K562 (cell line): ENCODE data around the gene ALG1L2. TPM values are rescaled to one million over a fixed set of nuclear protein-coding genes. Genes with fewer than 3 reads are reported as not detected.

Experiments used
- ATAC-seq: fragments of 200-7000 bp; cut with Tn5 transposase; 3 replicates; pipeline ENCODE4 v1.9.1; 2020; ENCODE audit warnings: moderate library complexity
- BruUV-seq: library from RNA; stranded (reverse); fragments of 400-500 nt; replicated peaks from 2 replicates; lab custom pipeline; 2021; lab: Mats Ljungman, UMichigan
- CTCF ChIA-PET: fragments of 300-600 bp; formaldehyde crosslinking; extraction: SDS; loops from one replicate; lab custom pipeline; 2021; ENCODE audit warnings: low intra/inter-chr PET ratio; lab: Yijun Ruan, JAX
- POLR2A ChIA-PET: fragments of 300-600, 350-650 bp; sonication (Branson Sonifier 250); formaldehyde crosslinking; extraction: SDS; loops from one replicate; lab custom pipeline; 2021; ENCODE audit warnings: antibody characterized with exemption, inconsistent platforms; lab: Yijun Ruan, JAX
- DNase-seq, 4 experiments: peaks; one replicate each; pipeline versions ENCODE4 v3.0.0 to v3.0.0-alpha.2; 2011 to 2018; ENCODE audit warnings: low spot score in 3 of 4, mixed read lengths in 3 of 4; ENCODE audit errors: extremely low read depth in 1 of 4
- FAIRE-seq: peaks from 2 replicates; lab custom pipeline; 2011; peaks lifted over from hg19 to GRCh38; lab: Jason Lieb, UNC
- H2AFZ ChIP-seq: 2 replicates; pipeline ENCODE4 v1.6.0; 2011; ENCODE audit warnings: low read depth, low read length, control low read depth, inconsistent platforms
- H3K27ac ChIP-seq: fragments of 200-600 bp; 3 replicates; pipeline ENCODE4 v1.8.0; 2011; ENCODE audit warnings: low read depth, mild to moderate bottlenecking, control low read depth, inconsistent platforms, low read length, moderate library complexity, mixed read lengths; ENCODE audit errors: extremely low read depth
- H3K27me3 ChIP-seq, 2 experiments: fragments of 300-600 bp in 1 of 2; 2 replicates in 1 of 2; 3 replicates in 1 of 2; pipeline versions ENCODE4 v1.6.0 to v1.8.0; 2011; ENCODE audit warnings: inconsistent platforms in 2 of 2, low read length in 2 of 2, mild to moderate bottlenecking in 1 of 2, mixed read lengths in 1 of 2, moderate library complexity in 1 of 2; ENCODE audit not compliant: control insufficient read depth in 2 of 2, insufficient read depth in 2 of 2
- H3K36me3 ChIP-seq: fragments of 300-600 bp; 3 replicates; pipeline ENCODE4 v1.8.0; 2011; ENCODE audit warnings: mild to moderate bottlenecking, low read length, inconsistent platforms; ENCODE audit not compliant: control insufficient read depth, insufficient read depth
- H3K4me1 ChIP-seq, 2 experiments: fragments of 200-600 bp in 1 of 2; replicated peaks in 1 of 2; 2 replicates in 1 of 2; 3 replicates in 1 of 2; pipeline versions ENCODE4 v1.5.1 to v1.8.0; 2011; ENCODE audit warnings: inconsistent platforms in 2 of 2, low read length in 2 of 2, mild to moderate bottlenecking in 1 of 2, mixed read lengths in 1 of 2, moderate library complexity in 1 of 2; ENCODE audit not compliant: control insufficient read depth in 2 of 2, insufficient read depth in 2 of 2
- H3K4me2 ChIP-seq: 2 replicates; pipeline ENCODE4 v1.6.1; 2011; ENCODE audit warnings: low read length, control low read depth, inconsistent platforms, mixed read lengths; ENCODE audit not compliant: insufficient read depth
- H3K4me3 ChIP-seq: fragments of 200-600 bp; sonication (generic), shearing (Covaris generic); 2 replicates; pipeline ENCODE4 v1.5.1; 2016; ENCODE audit warnings: control low read depth, inconsistent platforms
- H3K79me2 ChIP-seq: fragments of 200-600 bp; 3 replicates; pipeline ENCODE4 v1.8.0; 2011; ENCODE audit warnings: low read length, inconsistent platforms; ENCODE audit not compliant: control insufficient read depth, insufficient read depth
- H3K9ac ChIP-seq, 2 experiments: 2 replicates each; pipeline versions ENCODE4 v1.6.0 to v1.6.1; 2011; ENCODE audit warnings: low read depth in 2 of 2, low read length in 2 of 2, control low read depth in 1 of 2, inconsistent platforms in 1 of 2, mild to moderate bottlenecking in 1 of 2, mixed read lengths in 1 of 2; ENCODE audit not compliant: insufficient read depth in 1 of 2
- H3K9me1 ChIP-seq: one replicate; pipeline ENCODE4 v1.6.0; 2011; ENCODE audit warnings: inconsistent platforms, mild to moderate bottlenecking, low read length, moderate library complexity; ENCODE audit not compliant: control insufficient read depth, insufficient read depth
- H3K9me3 ChIP-seq: replicated peaks from 2 replicates; pipeline ENCODE4 v1.5.1; 2011; ENCODE audit warnings: low read depth, low read length, inconsistent platforms; ENCODE audit not compliant: control insufficient read depth, insufficient read depth
- H4K20me1 ChIP-seq: replicated peaks from 2 replicates; pipeline ENCODE4 v1.6.1; 2011; ENCODE audit warnings: low read length, inconsistent platforms, mixed read lengths; ENCODE audit not compliant: control insufficient read depth, insufficient read depth
- CHCHD3 ChIP-seq: fragments of 250-450 bp; sonication (Bioruptor Pico); IDR thresholded peaks from 2 replicates; pipeline ENCODE4 v2.1.2; 2022; ENCODE audit warnings: mild to moderate bottlenecking
- HINFP ChIP-seq: fragments of 450-650 bp; conservative IDR thresholded peaks from 2 replicates; pipeline ENCODE4 v1.6.1; 2016; ENCODE audit warnings: missing genetic modification characterization, low read depth, mild to moderate bottlenecking, control low read depth, missing compliant biosample characterization
- IRF9 ChIP-seq: fragments of 450-650 bp; IDR thresholded peaks from 2 replicates; pipeline ENCODE4 v1.6.1; 2016; ENCODE audit warnings: missing biosample characterization, missing genetic modification characterization
- PYGO2 ChIP-seq: fragments of 450-650 bp; IDR thresholded peaks from 2 replicates; pipeline ENCODE4 v1.6.1; 2016; ENCODE audit warnings: mild to moderate bottlenecking, missing genetic modification characterization, moderate library complexity, missing compliant biosample characterization
- SAFB2 ChIP-seq: fragments of 200-400 bp; formaldehyde crosslinking; IDR thresholded peaks from 2 replicates; pipeline ENCODE4 v1.6.1; 2018; ENCODE audit warnings: borderline replicate concordance, low read length, low read depth, moderate library complexity; ENCODE audit not compliant: severe bottlenecking
- SRF ChIP-seq, 2 experiments: fragments of 250-450, 450-650 bp in 1 of 2; sonication (Bioruptor Pico) in 1 of 2; sonication (generic) in 1 of 2; formaldehyde crosslinking; IDR thresholded peaks; 2 replicates each; pipeline versions ENCODE4 v1.5.0 to v1.5.1; 2020 to 2022; ENCODE audit warnings: mild to moderate bottlenecking in 1 of 2, missing genetic modification reagents in 1 of 2
- TEAD4 ChIP-seq, 2 experiments: sonication (generic) in 1 of 2; formaldehyde crosslinking in 1 of 2; IDR thresholded peaks; 2 replicates each; pipeline versions ENCODE4 v1.6.1 to v1.8.0; 2012 to 2022; ENCODE audit warnings: borderline replicate concordance in 1 of 2, inconsistent platforms in 1 of 2, low read length in 1 of 2, mild to moderate bottlenecking in 1 of 2, missing genetic modification reagents in 1 of 2
- ZNF347 ChIP-seq: fragments of 450-650 bp; formaldehyde crosslinking; IDR thresholded peaks from 2 replicates; pipeline ENCODE4 v1.4.0; 2020; ENCODE audit warnings: low read depth, mild to moderate bottlenecking, moderate library complexity
- ZNF384 ChIP-seq: IDR thresholded peaks from 2 replicates; pipeline ENCODE4 v1.6.1; 2012; ENCODE audit warnings: low read depth, low read length, improper control_type of control experiment
- ZNF75A ChIP-seq: fragments of 450-650 bp; formaldehyde crosslinking; IDR thresholded peaks from 2 replicates; pipeline ENCODE4 v1.4.0; 2020; ENCODE audit warnings: mild to moderate bottlenecking
- WGBS: fragments of 100-300 bp; shearing (Covaris generic); methylation state at CpG from one replicate; pipeline ENCODE4 v1.1.6; 2016; ENCODE audit warnings: low coverage, mixed read lengths; ENCODE audit not compliant: insufficient coverage; ENCODE audit errors: missing lambda C conversion rate; 5-methylcytosine and 5-hydroxymethylcytosine counted together
- in situ Hi-C: fragments of 300-500 bp; cut with MboI; formaldehyde crosslinking; loops from 4 replicates; pipeline ENCODE4 v1.15.0; 2018; ENCODE audit warnings: inconsistent platforms, mixed read lengths
- intact Hi-C: fragments of 100-400 bp; cut with micrococcal nuclease; formaldehyde crosslinking; loops from 2 replicates; pipeline ENCODE4 v1.14.2; 2022
- polyA plus RNA-seq, 8 experiments: library from polyadenylated mRNA; depleted of rRNA in 4 of 8; stranded (reverse) in 5 of 8; unstranded in 3 of 8; fragments of >200 nt; fragmentation: Nextera tagmentation in 2 of 8; fragmentation: Illumina TruSeq in 1 of 8; extraction: Ambion mirVana in 2 of 8; extraction: Trizol in 1 of 8; gene quantifications; 2 replicates each; pipeline versions ENCODE4 v1.2.1 to v1.2.3, GENCODE V29; 2011 to 2014; ENCODE audit warnings: inconsistent platforms in 1 of 8, missing spikeins in 1 of 8
- total RNA-seq, 7 experiments: library from RNA; depleted of rRNA in 6 of 7; stranded (reverse); fragments of >200 nt in 6 of 7; fragmentation: Illumina TruSeq in 2 of 7; extraction: Trizol in 2 of 7; gene quantifications; 2 replicates each; pipeline versions ENCODE4 v1.2.1 to v1.2.3, GENCODE V29; 2011 to 2021; ENCODE audit warnings: low replicate concordance in 1 of 7
- TF ChIP-seq, protein P1 (sequence below): fragments of 250-450 bp; sonication (Bioruptor Pico); IDR thresholded peaks from 2 replicates; pipeline ENCODE4 v1.5.0; 2021
- TF ChIP-seq, protein P2 (sequence below): fragments of 250-450 bp; sonication (Bioruptor Pico); IDR thresholded peaks from 2 replicates; pipeline ENCODE4 v1.5.0; 2021

ALG1L2 gene
- total and polyA plus RNA-seq, 9 of the 15 experiments (the other 6 are each of a cell fraction or from before 2014, with no cell fraction given), result 0.10 to 1.1 (median 0.33) TPM; not detected in 2

- FAIRE-seq (no peak), DNase-seq (no peak), ATAC-seq (no peak)
- Histone ChIP-seq H3K79me2 (no peaks in the 10 kb centered on the region), H3K36me3 (no peaks in the 10 kb centered on the region), H3K27ac (no peak overlapping the region), H3K4me2 (no peak overlapping the region), H3K4me3 (no peak overlapping the region), H3K27me3 (no peaks in the 10 kb centered on the region), H2AFZ (no peak overlapping the region), H3K9ac (no peak overlapping the region), H4K20me1 (no peaks in the 10 kb centered on the region), H3K4me1 (peaks cover 0 to 11% of the 10 kb centered on the region in 2 experiments; a peak in 4 of 5 replicates), H3K9me1 (no peaks in the 10 kb centered on the region), H3K9me3 (no peaks in the 10 kb centered on the region)
- 62% methylated on average over 2 of the region's 14 CpGs for WGBS
- in situ Hi-C loops (no loop called here), intact Hi-C loops (no loop called here)
- ChIA-PET POLR2A (interaction anchor here (0.6 kb wide), 1 partner anchor 29 kb away, joined by 3 read pairs; no protein-coding TSS in a partner anchor), CTCF (no interaction called here)
- no TSS peak for BruUV-seq
- no peak for TF ChIP-seq ZNF384
- TF ChIP-seq SRF (CRISPR knock-in tag; IDR thresholded peaks at IDR 0.05), result no peak
- TF ChIP-seq TEAD4 (IDR thresholded peaks at IDR 0.05; ENCODE audit: low read length), result no peak
- no peak for TF ChIP-seq TEAD4 (CRISPR knock-in tag; IDR thresholded peaks at IDR 0.05; ENCODE audit: borderline replicate concordance)
- TF ChIP-seq ZNF347 (CRISPR knock-in tag), result no peak
- TF ChIP-seq, protein P1, sequence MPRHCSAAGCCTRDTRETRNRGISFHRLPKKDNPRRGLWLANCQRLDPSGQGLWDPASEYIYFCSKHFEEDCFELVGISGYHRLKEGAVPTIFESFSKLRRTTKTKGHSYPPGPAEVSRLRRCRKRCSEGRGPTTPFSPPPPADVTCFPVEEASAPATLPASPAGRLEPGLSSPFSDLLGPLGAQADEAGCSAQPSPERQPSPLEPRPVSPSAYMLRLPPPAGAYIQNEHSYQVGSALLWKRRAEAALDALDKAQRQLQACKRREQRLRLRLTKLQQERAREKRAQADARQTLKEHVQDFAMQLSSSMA (CRISPR knock-in tag), result no peak
- TF ChIP-seq ZNF75A, result no peak
- no peak for TF ChIP-seq HINFP
- TF ChIP-seq, protein P2, sequence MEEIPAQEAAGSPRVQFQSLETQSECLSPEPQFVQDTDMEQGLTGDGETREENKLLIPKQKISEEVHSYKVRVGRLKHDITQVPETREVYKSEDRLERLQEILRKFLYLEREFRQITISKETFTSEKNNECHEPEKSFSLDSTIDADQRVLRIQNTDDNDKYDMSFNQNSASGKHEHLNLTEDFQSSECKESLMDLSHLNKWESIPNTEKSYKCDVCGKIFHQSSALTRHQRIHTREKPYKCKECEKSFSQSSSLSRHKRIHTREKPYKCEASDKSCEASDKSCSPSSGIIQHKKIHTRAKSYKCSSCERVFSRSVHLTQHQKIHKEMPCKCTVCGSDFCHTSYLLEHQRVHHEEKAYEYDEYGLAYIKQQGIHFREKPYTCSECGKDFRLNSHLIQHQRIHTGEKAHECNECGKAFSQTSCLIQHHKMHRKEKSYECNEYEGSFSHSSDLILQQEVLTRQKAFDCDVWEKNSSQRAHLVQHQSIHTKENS, result no peak
- no peak for TF ChIP-seq IRF9 (tag)
- TF ChIP-seq SAFB2, result no peak
- no peak for TF ChIP-seq CHCHD3
- TF ChIP-seq PYGO2 (tag), result no peak
Measured at GRCh38 chr3:130091958-130092357, 10.3 kb downstream of the ALG1L2 start.
